Esophagus muscularis mucosa (tissue), 3 donors: Measurements from ENCODE around the gene JADE2.
A peak's percentile ranks its signal among the peaks of the same experiment; 100 is the strongest.

Experiments used
- POLR2A ChIP-seq: fragments of 450-650 bp; IDR thresholded peaks from one replicate; pipeline ENCODE4 v1.6.1; 2017; ENCODE audit warnings: antibody characterized with exemption, moderate library complexity, mild to moderate bottlenecking, low read depth
- TF ChIP-seq, protein P1 (sequence below), 3 experiments: fragments of 200-600 bp in 2 of 3; fragments of 450-650 bp in 1 of 3; sonication (generic) in 2 of 3; IDR thresholded peaks; one replicate each; pipeline ENCODE4 v1.5.1; 2017 to 2019; ENCODE audit warnings: antibody characterized with exemption in 3 of 3, mild to moderate bottlenecking in 2 of 3, moderate library complexity in 1 of 3

DNA sequence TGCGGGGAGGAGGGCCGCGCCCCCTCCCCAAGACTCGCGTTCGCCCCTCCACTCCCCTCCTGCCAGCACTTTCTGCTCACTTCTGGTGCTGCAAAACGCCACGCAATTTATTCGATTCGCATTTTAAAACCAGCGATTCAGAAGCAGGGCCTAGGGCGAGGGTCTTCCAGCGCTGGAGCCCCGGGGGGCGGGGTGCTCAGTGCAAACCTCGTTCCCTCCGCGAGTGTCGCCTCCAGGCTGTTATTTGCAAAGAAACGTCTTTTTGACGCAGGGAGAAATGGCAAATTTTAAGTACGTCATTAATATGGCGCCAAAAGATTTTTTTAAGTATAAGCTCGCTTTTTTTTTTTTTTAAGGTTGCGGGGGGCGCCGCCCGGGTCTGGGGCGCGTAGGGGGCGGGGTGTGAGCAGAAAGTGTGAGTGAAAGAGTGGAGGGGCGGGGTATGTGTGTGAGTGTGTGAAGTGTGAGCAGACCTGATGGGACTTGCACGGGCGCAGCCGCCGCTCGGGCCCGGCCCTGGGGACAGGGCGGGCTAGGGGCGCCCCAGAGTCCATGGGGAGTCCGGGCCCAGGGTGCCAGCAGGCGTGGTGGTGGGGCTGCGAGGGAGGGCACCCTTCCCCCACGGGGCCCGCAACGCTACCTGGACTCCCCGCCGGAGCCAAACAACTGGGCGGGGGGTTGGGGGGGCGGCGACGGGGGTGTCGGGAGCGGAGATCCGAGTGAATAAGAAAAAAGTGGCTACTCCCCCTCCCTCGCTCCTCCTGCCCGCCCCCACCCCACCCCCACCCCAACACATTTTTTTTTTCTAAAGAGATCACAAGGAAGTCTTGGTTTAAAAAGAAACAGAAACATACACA lies at the start of gene JADE2:
- TF ChIP-seq, protein P1, sequence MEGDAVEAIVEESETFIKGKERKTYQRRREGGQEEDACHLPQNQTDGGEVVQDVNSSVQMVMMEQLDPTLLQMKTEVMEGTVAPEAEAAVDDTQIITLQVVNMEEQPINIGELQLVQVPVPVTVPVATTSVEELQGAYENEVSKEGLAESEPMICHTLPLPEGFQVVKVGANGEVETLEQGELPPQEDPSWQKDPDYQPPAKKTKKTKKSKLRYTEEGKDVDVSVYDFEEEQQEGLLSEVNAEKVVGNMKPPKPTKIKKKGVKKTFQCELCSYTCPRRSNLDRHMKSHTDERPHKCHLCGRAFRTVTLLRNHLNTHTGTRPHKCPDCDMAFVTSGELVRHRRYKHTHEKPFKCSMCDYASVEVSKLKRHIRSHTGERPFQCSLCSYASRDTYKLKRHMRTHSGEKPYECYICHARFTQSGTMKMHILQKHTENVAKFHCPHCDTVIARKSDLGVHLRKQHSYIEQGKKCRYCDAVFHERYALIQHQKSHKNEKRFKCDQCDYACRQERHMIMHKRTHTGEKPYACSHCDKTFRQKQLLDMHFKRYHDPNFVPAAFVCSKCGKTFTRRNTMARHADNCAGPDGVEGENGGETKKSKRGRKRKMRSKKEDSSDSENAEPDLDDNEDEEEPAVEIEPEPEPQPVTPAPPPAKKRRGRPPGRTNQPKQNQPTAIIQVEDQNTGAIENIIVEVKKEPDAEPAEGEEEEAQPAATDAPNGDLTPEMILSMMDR (IDR thresholded peaks at IDR 0.05), result peak in 1 of 3 experiments; percentile 3
- peak; percentile 15 for TF ChIP-seq POLR2A
